T-cell (primary cell): ENCODE measurements around the gene ETFA. TPM values are rescaled to one million over a fixed set of nuclear protein-coding genes. Genes with fewer than 3 reads are reported as not detected.

Experiments
- ATAC-seq, 4 experiments: fragments of 200-7000 bp in 3 of 4; fragments of 150-1000 bp in 1 of 4; cut with Tn5 transposase; replicated peaks in 1 of 4; 1 replicate in 3 of 4; 2 replicates in 1 of 4; pipeline ENCODE4 v1.10.0; 2021; ENCODE audit warnings: moderate library complexity in 3 of 4, mild to moderate bottlenecking in 2 of 4, moderate number of reproducible peaks in 1 of 4
- CTCF ChIA-PET, 2 donors: fragments of 300-600 bp; sonication (Branson Sonifier 250); formaldehyde crosslinking; loops; one replicate each; lab custom pipeline; 2022; ENCODE audit warnings: antibody characterized with exemption in 2 of 2; lab: Charles Lee
- POLR2A ChIA-PET, 2 donors: fragments of 300-600 bp; sonication (Branson Sonifier 250); formaldehyde crosslinking; loops; one replicate each; lab custom pipeline; 2022; ENCODE audit warnings: antibody characterized with exemption in 2 of 2; lab: Charles Lee
- DNase-seq, 35 experiments: peaks; one replicate each; pipeline versions ENCODE4 v3.0.0 to v3.0.0-alpha.2; 2013 to 2023
- H3K27ac ChIP-seq: one replicate; pipeline ENCODE4 v1.5.1; 2013; ENCODE audit warnings: low read length
- H3K27me3 ChIP-seq, 2 experiments: replicated peaks in 1 of 2; 1 replicate in 1 of 2; 2 replicates in 1 of 2; pipeline versions ENCODE4 v1.6.1 to v1.7.0; 2013; ENCODE audit warnings: low read length in 1 of 2, mixed read lengths in 1 of 2; ENCODE audit not compliant: control insufficient read depth in 2 of 2, insufficient read depth in 2 of 2; ENCODE audit errors: extremely low read depth in 1 of 2
- H3K36me3 ChIP-seq, 2 donors: 1 replicate in 1 of 2; 2 replicates in 1 of 2; pipeline versions ENCODE4 v1.6.1 to v1.7.0; 2013; ENCODE audit warnings: low read length in 1 of 2; ENCODE audit not compliant: control insufficient read depth in 2 of 2, insufficient read depth in 1 of 2; ENCODE audit errors: extremely low read depth in 1 of 2
- H3K4me1 ChIP-seq, 2 experiments: 1 replicate in 1 of 2; 2 replicates in 1 of 2; pipeline versions ENCODE4 v1.6.1 to v1.7.0; 2013; ENCODE audit warnings: low read length in 2 of 2, mixed read lengths in 1 of 2; ENCODE audit not compliant: insufficient read depth in 2 of 2, control insufficient read depth in 1 of 2; ENCODE audit errors: extremely low read depth in 1 of 2
- H3K4me3 ChIP-seq, 2 donors: 1 replicate in 1 of 2; 2 replicates in 1 of 2; pipeline versions ENCODE4 v1.5.1 to v1.7.0; 2013; ENCODE audit warnings: mild to moderate bottlenecking in 2 of 2, low read length in 1 of 2, moderate library complexity in 1 of 2; ENCODE audit not compliant: control insufficient read depth in 1 of 2; ENCODE audit errors: extremely low read depth in 1 of 2
- H3K9me3 ChIP-seq: 2 replicates; pipeline ENCODE4 v1.7.0; 2013
- H3K27ac Mint-ChIP-seq, 2 donors: one replicate each; pipeline ENCODE4 v1.8.0; 2020 to 2021; ENCODE audit warnings: mild to moderate bottlenecking in 2 of 2, mixed read lengths in 2 of 2
- H3K27me3 Mint-ChIP-seq, 2 donors: one replicate each; pipeline ENCODE4 v1.8.0; 2021 to 2022; ENCODE audit warnings: mixed read lengths in 2 of 2
- H3K36me3 Mint-ChIP-seq: one replicate; pipeline ENCODE4 v1.8.0; 2021; ENCODE audit warnings: mixed read lengths
- H3K4me1 Mint-ChIP-seq, 3 donors: one replicate each; pipeline ENCODE4 v1.8.0; 2020 to 2022; ENCODE audit warnings: mixed read lengths in 3 of 3, mild to moderate bottlenecking in 1 of 3
- H3K4me3 Mint-ChIP-seq, 3 donors: one replicate each; pipeline ENCODE4 v1.8.0; 2020 to 2022; ENCODE audit warnings: mild to moderate bottlenecking in 3 of 3, mixed read lengths in 3 of 3, moderate library complexity in 3 of 3
- H3K9me3 Mint-ChIP-seq, 3 donors: one replicate each; pipeline ENCODE4 v1.8.0; 2020 to 2022; ENCODE audit warnings: mixed read lengths in 3 of 3
- WGBS: methylation state at CpG from one replicate; pipeline ENCODE4 v1.1.5; 2013; ENCODE audit warnings: missing lambda C conversion rate; ENCODE audit not compliant: insufficient coverage; 5-methylcytosine and 5-hydroxymethylcytosine counted together
- total RNA-seq, 35 experiments: library from RNA in 6 of 35; stranded (reverse) in 6 of 35; fragments of 120-200 nt in 1 of 35; gene quantifications; one replicate each; pipeline versions ENCODE4 v1.2.1 to v1.2.4 and lab custom pipeline; 2013 to 2026

ETFA gene
- total RNA-seq, 5 donors from 2014 or later (not counting 1 experiment from before 2014, with no cell fraction given), result 34.6 to 53.9 (median 50.4) TPM

DNA sequence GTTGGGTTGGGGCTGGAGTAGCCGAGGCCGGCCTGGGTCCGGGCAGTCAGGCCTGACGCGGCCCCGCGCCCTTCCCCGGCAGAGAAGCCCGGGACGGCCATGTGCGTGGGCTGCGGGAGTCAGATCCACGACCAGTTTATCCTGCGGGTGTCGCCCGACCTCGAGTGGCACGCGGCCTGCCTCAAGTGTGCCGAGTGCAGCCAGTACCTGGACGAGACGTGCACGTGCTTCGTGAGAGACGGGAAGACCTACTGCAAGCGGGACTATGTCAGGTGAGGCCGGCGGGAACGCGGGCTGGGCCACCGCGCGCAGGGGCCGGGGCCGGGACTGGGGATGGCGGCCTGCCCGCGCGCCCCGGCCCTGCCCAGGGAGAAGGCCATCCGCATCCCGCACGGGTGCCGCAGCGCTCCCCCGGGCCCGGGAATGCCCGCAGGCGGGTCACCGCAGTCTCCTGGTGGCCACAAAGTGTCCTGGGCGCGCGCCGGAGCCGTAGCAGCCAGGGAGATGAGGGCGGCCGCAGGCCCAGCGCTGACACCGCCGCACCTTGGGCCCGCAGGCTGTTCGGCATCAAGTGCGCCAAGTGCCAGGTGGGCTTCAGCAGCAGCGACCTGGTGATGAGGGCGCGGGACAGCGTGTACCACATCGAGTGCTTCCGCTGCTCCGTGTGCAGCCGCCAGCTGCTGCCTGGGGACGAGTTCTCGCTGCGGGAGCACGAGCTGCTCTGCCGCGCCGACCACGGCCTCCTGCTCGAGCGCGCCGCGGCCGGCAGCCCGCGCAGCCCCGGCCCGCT, 26.6 kb upstream of the ETFA start:
- Mint-ChIP-seq H3K27ac (no peak overlapping the region), H3K4me1 (peaks cover 56 to 64% (median 60%) of the 10 kb centered on the region in 3 donors), H3K9me3 (no peaks in the 10 kb centered on the region), H3K27me3 (peaks cover 64 to 85% of the 10 kb centered on the region in 2 donors), H3K4me3 (peak overlapping the region in 2 of 3 donors; percentile 70 to 94), H3K36me3 (no peaks in the 10 kb centered on the region)
- CTCF ChIA-PET, result no interaction called here
- peak overlapping the region in 1 of 2 donors; percentile 56 for H3K4me3 ChIP-seq
- POLR2A ChIA-PET, result no interaction called here
- H3K9me3 ChIP-seq, result no peaks in the 10 kb centered on the region
- ATAC-seq, result peak in 3 of 4 experiments; percentile 17 to 37 (median 17)
- H3K36me3 ChIP-seq, result no peaks in the 10 kb centered on the region
- peak in 5 of 35 experiments; percentile 11 to 49 (median 24) for DNase-seq
- H3K4me1 ChIP-seq, result peaks cover 38 to 79% of the 10 kb centered on the region in 2 experiments
- H3K27me3 ChIP-seq, result peaks cover 26 to 97% of the 10 kb centered on the region in 2 experiments
- 6% methylated on average over 89 of the region's 89 CpGs for WGBS
- H3K27ac ChIP-seq, result no peak overlapping the region

- ChIA-PET CTCF (no interaction called here), POLR2A (interaction anchor here in 1 of 2 donors (0.6 kb wide), 1 partner anchor 1985 kb away, joined by 8 read pairs; no protein-coding TSS in a partner anchor)
- peaks cover 26 to 98% of the 10 kb centered on the region in 2 experiments for H3K27me3 ChIP-seq
- H3K9me3 ChIP-seq, result no peaks in the 10 kb centered on the region
- H3K27ac ChIP-seq, result no peak overlapping the region
- peaks cover 69 to 90% of the 10 kb centered on the region in 2 donors for H3K27me3 Mint-ChIP-seq
- no peaks in the 10 kb centered on the region for H3K9me3 Mint-ChIP-seq
- peak overlapping the region; percentile 62 to 70 (median 67) for H3K4me3 Mint-ChIP-seq
- H3K4me1 ChIP-seq, result peaks cover 37 to 73% of the 10 kb centered on the region in 2 experiments
- DNase-seq (peak in 2 of 35 experiments; percentile 10 to 46), ATAC-seq (no peak)
- H3K36me3 Mint-ChIP-seq, result no peaks in the 10 kb centered on the region
- H3K27ac Mint-ChIP-seq, result peak overlapping the region in 1 of 2 donors; percentile 21
- peak overlapping the region; percentile 41 to 71 for H3K4me3 ChIP-seq
- peaks cover 56 to 63% (median 59%) of the 10 kb centered on the region in 3 donors for H3K4me1 Mint-ChIP-seq
- WGBS, result 12% methylated on average over 9 of the region's 25 CpGs
- H3K36me3 ChIP-seq, result no peaks in the 10 kb centered on the region
These were observed 25.9 kb upstream of the ETFA start for GRCh38 chr15:76337059-76337695.

DNA sequence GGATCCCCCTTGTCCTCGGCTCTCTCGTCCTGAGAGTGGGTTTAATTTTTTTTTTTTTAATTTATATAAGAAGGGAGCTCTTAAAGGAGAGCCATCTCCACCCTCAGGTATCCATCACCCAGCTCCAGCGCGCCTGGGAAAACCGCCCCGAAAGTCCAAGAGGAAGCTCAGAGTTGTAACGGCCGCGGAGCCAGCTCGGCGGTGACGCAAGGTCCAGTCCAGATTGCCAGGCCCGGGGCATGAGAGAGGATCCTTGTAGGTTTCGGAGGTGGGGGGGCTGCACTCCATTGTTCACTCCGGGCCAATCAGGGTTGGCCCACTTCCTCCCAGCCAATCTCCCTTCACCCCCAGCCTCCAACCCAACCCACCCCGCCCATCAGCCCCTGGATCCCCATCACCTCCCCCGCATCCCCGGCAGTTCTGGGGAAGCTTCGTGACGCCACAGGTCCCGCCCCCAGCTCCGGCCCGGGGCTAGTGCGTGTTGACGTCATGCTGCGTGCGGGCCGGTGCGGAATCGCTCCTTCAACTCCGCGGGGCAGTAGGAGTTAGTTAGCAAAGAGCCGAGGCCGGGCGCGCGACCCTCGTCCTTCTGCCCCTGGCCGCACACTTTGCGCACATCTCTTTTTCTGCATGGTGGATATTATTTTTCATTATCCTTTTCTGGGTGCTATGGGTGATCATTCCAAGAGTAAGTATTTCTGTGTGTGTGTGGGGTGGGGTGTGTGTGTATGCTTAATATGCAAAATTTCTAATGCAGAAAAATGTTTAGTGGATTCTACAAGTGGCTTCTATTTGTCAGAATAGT, 25.2 kb upstream of the ETFA start, which contains the start of gene ISL2:
Gene ISL2, plus strand, starts transcription at position 520 of the 805 bp plus-strand sequence. Its CDS starts 111 bp downstream, at position 631.
- H3K36me3 ChIP-seq, result no peaks in the 10 kb centered on the region
- no peaks in the 10 kb centered on the region for H3K36me3 Mint-ChIP-seq
- H3K4me1 ChIP-seq, result peaks cover 37 to 65% of the 10 kb centered on the region in 2 experiments
- ATAC-seq (no peak), DNase-seq (peak in 5 of 35 experiments; percentile 21 to 69 (median 38))
- peak within 1 kb of the TSS in 1 of 2 donors; percentile 83 for H3K27ac Mint-ChIP-seq
- POLR2A ChIA-PET, result interaction anchor here (0.6 kb wide), 2 partner anchors 70 to 1984 kb away, joined by 4 to 8 read pairs; no protein-coding TSS in a partner anchor
- CTCF ChIA-PET, result interaction anchor here in 1 of 2 donors (0.6 kb wide), 1 partner anchor 45 kb away, joined by 3 read pairs; no protein-coding TSS in a partner anchor
- peaks cover 49 to 56% (median 52%) of the 10 kb centered on the region in 3 donors for H3K4me1 Mint-ChIP-seq
- no peak within 1 kb of the TSS for H3K27ac ChIP-seq
- peaks cover 63 to 83% of the 10 kb centered on the region in 2 donors for H3K27me3 Mint-ChIP-seq
- no peaks in the 10 kb centered on the region for H3K9me3 Mint-ChIP-seq
- 5% methylated on average over 18 of the region's 40 CpGs for WGBS
- peak within 1 kb of the TSS; percentile 41 to 71 for H3K4me3 ChIP-seq
- peaks cover 24 to 90% of the 10 kb centered on the region in 2 experiments for H3K27me3 ChIP-seq
- H3K4me3 Mint-ChIP-seq, result peak within 1 kb of the TSS; percentile 62 to 70 (median 67)
- H3K9me3 ChIP-seq, result no peaks in the 10 kb centered on the region

DNA sequence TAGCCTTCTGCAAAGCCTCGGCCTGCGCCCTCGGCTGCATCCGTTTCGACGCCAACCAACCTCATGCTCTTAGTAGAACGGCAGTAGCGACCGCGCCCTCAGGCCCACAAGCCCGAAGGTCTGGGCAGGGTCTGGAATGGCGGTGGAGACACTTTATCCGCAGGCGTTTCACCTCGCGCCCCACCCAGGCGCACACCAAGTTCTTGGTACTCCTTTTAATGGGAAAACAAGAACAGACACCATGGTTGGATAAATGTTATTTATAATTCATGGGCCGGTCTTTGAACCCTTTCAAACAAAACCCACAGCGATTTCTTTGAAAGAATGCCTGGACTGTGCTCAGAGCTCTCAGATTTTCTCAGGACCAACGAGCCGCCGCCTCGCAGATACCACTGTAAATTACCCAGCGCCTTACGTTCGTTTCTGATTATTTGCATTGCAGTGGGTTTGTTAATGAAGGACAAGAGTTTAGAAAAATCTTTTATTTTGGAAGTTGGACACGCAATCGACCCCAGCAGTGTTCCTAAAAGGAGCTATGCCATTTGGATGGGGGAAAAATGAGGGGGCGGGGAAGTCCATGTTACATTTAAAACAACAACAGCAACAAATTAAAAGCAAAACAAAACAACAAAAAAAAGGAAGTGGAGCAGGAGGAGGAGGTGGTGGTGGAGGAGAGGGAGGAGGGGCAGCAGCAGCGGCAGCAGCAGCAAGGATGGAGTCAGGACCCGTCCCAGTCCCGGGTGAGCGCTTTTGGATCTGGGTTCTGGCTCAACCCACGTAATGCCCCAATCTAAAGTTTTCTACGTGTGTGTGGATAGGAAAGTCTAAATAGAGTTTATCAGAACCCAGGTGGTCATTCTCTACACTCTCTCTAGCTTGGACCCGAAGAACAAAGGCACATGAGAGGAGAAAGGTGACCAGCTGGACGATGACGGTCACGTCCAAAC, 24.3 kb upstream of the ETFA start:
- ATAC-seq (no peak), DNase-seq (peak in 1 of 35 experiments; percentile 33)
- peaks cover 31 to 57% of the 10 kb centered on the region in 2 experiments for H3K4me1 ChIP-seq
- WGBS, result 10% methylated on average over 23 of the region's 39 CpGs
- Mint-ChIP-seq H3K4me3 (peak overlapping the region; percentile 61 to 70 (median 67)), H3K36me3 (no peaks in the 10 kb centered on the region), H3K27me3 (peaks cover 68 to 79% of the 10 kb centered on the region in 2 donors), H3K27ac (peak overlapping the region in 1 of 2 donors; percentile 83), H3K9me3 (no peaks in the 10 kb centered on the region), H3K4me1 (peaks cover 46 to 49% (median 48%) of the 10 kb centered on the region in 3 donors)
- no peak overlapping the region for H3K27ac ChIP-seq
- H3K27me3 ChIP-seq, result peaks cover 22 to 85% of the 10 kb centered on the region in 2 experiments
- ChIA-PET POLR2A (interaction anchor here in 1 of 2 donors (0.6 kb wide), 1 partner anchor 571 kb away, joined by 6 read pairs; no protein-coding TSS in a partner anchor), CTCF (interaction anchor here in 1 of 2 donors (0.6 kb wide), 1 partner anchor 44 kb away, joined by 9 read pairs; no protein-coding TSS in a partner anchor)
- no peaks in the 10 kb centered on the region for H3K9me3 ChIP-seq
- peak overlapping the region; percentile 41 to 71 for H3K4me3 ChIP-seq
- H3K36me3 ChIP-seq, result no peaks in the 10 kb centered on the region
